ENCODE measurements around the gene NUAK2. TPM values are rescaled to one million over a fixed set of nuclear protein-coding genes. Genes with fewer than 3 reads are reported as not detected.

NUAK2 gene
- total and polyA plus RNA-seq, 2 of the 8 experiments (the other 6 are each of a cell fraction or from before 2014, with no cell fraction given), result 9.4 to 12.9 TPM

GRCh38 chr1:205284420-205285144, 37.0 kb downstream of the NUAK2 start:
- Histone ChIP-seq H2BK15ac (ENCODE audit: low read length) (peak overlapping the region; percentile 85; the same call in 1 of the 2 replicates), H3K56ac (replicated peaks; ENCODE audit: insufficient read length, low read depth, low read length) (peak overlapping the region; percentile 17), H3K36me3 (ENCODE audit: control insufficient read depth in 2 of 4, insufficient read depth in 4 of 4, low read length in 3 of 4) (no peaks in the 10 kb centered on the region), H3K27ac (ENCODE audit: low read depth, low read length) (peak overlapping the region; percentile 56; the same call in 1 of the 2 replicates), H2AFZ (ENCODE audit: low read length) (no peak overlapping the region), H2BK5ac (ENCODE audit: low read depth, low read length) (peak overlapping the region; percentile 90; the same call in 1 of the 2 replicates), H3K79me1 (ENCODE audit: low read depth, low read length) (no peaks in the 10 kb centered on the region), H3K23ac (ENCODE audit: insufficient read length) (no peak overlapping the region), H3K18ac (ENCODE audit: extremely low read depth, low read length) (peak overlapping the region; percentile 66), H3K27me3 (replicated peaks in 1 of 4; ENCODE audit: control insufficient read depth in 3 of 4, extremely low read depth in 1 of 4, insufficient read depth in 3 of 4, low read length in 3 of 4) (no peaks in the 10 kb centered on the region; a peak in 1 of 7 replicates), H3K4me1 (replicated peaks in 1 of 4; ENCODE audit: control insufficient read depth in 3 of 4, insufficient read depth in 4 of 4, low read length in 3 of 4) (peaks cover 9 to 26% (median 18%) of the 10 kb centered on the region in 4 experiments), H4K5ac (ENCODE audit: insufficient read length, low read depth, low read length) (peak overlapping the region; percentile 31), H2BK20ac (ENCODE audit: low read length) (peak overlapping the region; percentile 68), H3K4me2 (ENCODE audit: insufficient read depth in 1 of 2, low read depth in 2 of 2, low read length in 2 of 2) (peak overlapping the region; percentile 6 to 41; a peak in 2 of 4 replicates), H3K79me2 (ENCODE audit: control insufficient read depth in 1 of 2, insufficient read depth in 2 of 2, low read length in 2 of 2) (no peaks in the 10 kb centered on the region), H3K14ac (ENCODE audit: insufficient read length) (no peak overlapping the region), H3K4ac (replicated peaks; ENCODE audit: insufficient read length, low read depth, low read length) (peak overlapping the region; percentile 85), H2AK5ac (ENCODE audit: low read depth, low read length) (peak overlapping the region; percentile 91), H2BK12ac (ENCODE audit: low read depth, low read length) (peak overlapping the region; percentile 97), H4K8ac (ENCODE audit: extremely low read depth, insufficient read depth, low read length) (no peak overlapping the region), H3K9ac (replicated peaks in 1 of 4; ENCODE audit: extremely low read depth in 1 of 4, low read depth in 3 of 4, low read length in 3 of 4) (no peak overlapping the region), H4K20me1 (replicated peaks in 1 of 2; ENCODE audit: control insufficient read depth in 1 of 2, insufficient read depth in 2 of 2, low read length in 2 of 2) (no peaks in the 10 kb centered on the region), H3K23me2 (ENCODE audit: low read depth, low read length) (no peaks in the 10 kb centered on the region), H2BK120ac (replicated peaks; ENCODE audit: low read depth, low read length) (peak overlapping the region; percentile 12), H3K9me3 (ENCODE audit: insufficient read depth in 2 of 2, low read depth in 1 of 2, low read length in 1 of 2) (no peaks in the 10 kb centered on the region), H3K4me3 (ENCODE audit: extremely low read depth in 1 of 4, insufficient read depth in 2 of 4, low read depth in 3 of 4, low read length in 4 of 4) (no peak overlapping the region), H4K91ac (replicated peaks; ENCODE audit: insufficient read length, low read length) (peak overlapping the region; percentile 95)
- ChIA-PET POLR2A (ENCODE audit: partially characterized antibody) (interaction anchor here (1.1 to 2.8 kb wide), 6 partner anchors 9 to 40 kb away, joined by 5 to 21 read pairs (median 8); partner anchors contain the start of gene NUAK2), CTCF (ENCODE audit: partially characterized antibody) (interaction anchor here (1.6 to 42.6 kb wide), 4 partner anchors 10 to 166 kb away, joined by 3 to 2424 read pairs (median 38); partner anchors contain the start of genes KLHDC8A and NUAK2)
- no peak for FAIRE-seq
- 65% methylated on average over 7 of the region's 7 CpGs; no CpG with 5 or more reads in 1 of the 2 experiments for WGBS, 2 experiments (ENCODE audit: extremely low coverage in 1 of 2, insufficient coverage in 1 of 2, insufficient read length in 1 of 2, insufficient replicate concordance in 2 of 2, low coverage in 1 of 2, low lambda C conversion rate in 2 of 2, missing lambda C conversion rate in 1 of 2)
- peak; percentile 73 to 87 for DNase-seq (ENCODE audit: low read depth in 1 of 2, low spot score in 2 of 2)
- TF ChIP-seq BCL11A (IDR thresholded peaks at IDR 0.05; ENCODE audit: low read depth in 2 of 2, low read length in 2 of 2) (no peak), SIN3A (conservative IDR thresholded peaks at IDR 0.05 in 1 of 2, IDR thresholded peaks at IDR 0.05 in 1 of 2; ENCODE audit: low read depth in 1 of 2, low read length in 2 of 2) (peak; percentile 79 to 90; a peak in 3 of 4 replicates), NANOG (IDR thresholded peaks at IDR 0.05; ENCODE audit: insufficient read depth, low read depth, low read length, poor library complexity, severe bottlenecking) (peak; percentile 9), JUND (IDR thresholded peaks at IDR 0.05; ENCODE audit: low read length) (peak; percentile 96), JUN (IDR thresholded peaks at IDR 0.05; ENCODE audit: low read depth, low read length) (peak; percentile 85), ASH2L (IDR thresholded peaks at IDR 0.05; ENCODE audit: low read length) (peak; percentile 26), YY1 (IDR thresholded peaks at IDR 0.05; ENCODE audit: low read depth, low read length) (peak; percentile 82), CTBP2 (IDR thresholded peaks at IDR 0.05; ENCODE audit: borderline replicate concordance, insufficient read depth, insufficient read length, low read length) (peak; percentile 95), CEBPB (IDR thresholded peaks at IDR 0.05; ENCODE audit: low read depth, low read length) (peak; percentile 96), SAP30 (IDR thresholded peaks at IDR 0.05; ENCODE audit: insufficient read depth, insufficient replicate concordance, low read length) (no peak), CREB1 (IDR thresholded peaks at IDR 0.05) (peak; percentile 43; the same call in 1 of the 2 replicates), POLR2A (IDR thresholded peaks at IDR 0.05; ENCODE audit: control extremely low read depth in 1 of 2, low read depth in 2 of 2, low read length in 2 of 2) (peak in 1 of 2 experiments; percentile 62; a peak in 2 of 3 replicates)
